GM12891 (cell line): Measurements from ENCODE around the gene ABCA1.

Experiments used
- PAX5 ChIP-seq: IDR thresholded peaks from 2 replicates; pipeline ENCODE4 v1.6.1; 2011; ENCODE audit warnings: low read length, moderate library complexity, mild to moderate bottlenecking; ENCODE audit not compliant: insufficient read depth, severe bottlenecking
- POLR2A ChIP-seq: IDR thresholded peaks from 2 replicates; pipeline ENCODE4 v1.6.1; 2011; ENCODE audit warnings: low read depth, low read length, control low read depth
- POLR2AphosphoS5 ChIP-seq: IDR thresholded peaks from 2 replicates; pipeline ENCODE4 v1.6.1; 2011; ENCODE audit warnings: low read depth, low read length, control low read depth
- POU2F2 ChIP-seq: IDR thresholded peaks from 2 replicates; pipeline ENCODE4 v1.6.1; 2011; ENCODE audit warnings: low read depth, mild to moderate bottlenecking, control low read depth, low read length, moderate library complexity
- SPI1 ChIP-seq: IDR thresholded peaks from 2 replicates; pipeline ENCODE4 v1.6.1; 2011; ENCODE audit warnings: low read depth, low read length, control low read depth
- TAF1 ChIP-seq: IDR thresholded peaks from 2 replicates; pipeline ENCODE4 v1.6.1; 2011; ENCODE audit warnings: low read depth, low read length, control low read depth

DNA sequence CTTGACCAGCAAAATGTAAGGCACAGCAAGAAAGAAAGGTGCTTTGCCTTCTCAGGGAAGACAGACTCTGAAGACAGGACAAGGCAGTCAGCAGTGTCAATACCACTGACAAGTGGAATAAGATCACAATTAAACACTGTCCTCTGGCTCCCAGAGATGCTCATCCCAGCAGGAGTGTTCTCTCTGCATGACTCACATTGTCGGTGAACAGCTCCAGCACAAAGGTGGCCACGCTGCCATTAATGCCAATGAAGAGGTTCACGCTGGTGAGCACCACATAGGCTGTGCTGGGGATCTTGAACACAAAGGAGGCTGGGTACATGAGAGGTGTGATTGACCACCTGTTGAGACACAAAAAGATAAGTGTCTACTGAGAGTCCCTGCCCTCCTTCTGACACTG lies 132.1 kb downstream of the ABCA1 start:
- TF ChIP-seq POLR2AphosphoS5: no peak
- no peak for TF ChIP-seq POLR2A
- TF ChIP-seq POU2F2: no peak
- TF ChIP-seq TAF1: no peak
- TF ChIP-seq PAX5: no peak
- TF ChIP-seq SPI1: no peak
